ENCODE data around the gene IL12A.

IL12A gene

DNA sequence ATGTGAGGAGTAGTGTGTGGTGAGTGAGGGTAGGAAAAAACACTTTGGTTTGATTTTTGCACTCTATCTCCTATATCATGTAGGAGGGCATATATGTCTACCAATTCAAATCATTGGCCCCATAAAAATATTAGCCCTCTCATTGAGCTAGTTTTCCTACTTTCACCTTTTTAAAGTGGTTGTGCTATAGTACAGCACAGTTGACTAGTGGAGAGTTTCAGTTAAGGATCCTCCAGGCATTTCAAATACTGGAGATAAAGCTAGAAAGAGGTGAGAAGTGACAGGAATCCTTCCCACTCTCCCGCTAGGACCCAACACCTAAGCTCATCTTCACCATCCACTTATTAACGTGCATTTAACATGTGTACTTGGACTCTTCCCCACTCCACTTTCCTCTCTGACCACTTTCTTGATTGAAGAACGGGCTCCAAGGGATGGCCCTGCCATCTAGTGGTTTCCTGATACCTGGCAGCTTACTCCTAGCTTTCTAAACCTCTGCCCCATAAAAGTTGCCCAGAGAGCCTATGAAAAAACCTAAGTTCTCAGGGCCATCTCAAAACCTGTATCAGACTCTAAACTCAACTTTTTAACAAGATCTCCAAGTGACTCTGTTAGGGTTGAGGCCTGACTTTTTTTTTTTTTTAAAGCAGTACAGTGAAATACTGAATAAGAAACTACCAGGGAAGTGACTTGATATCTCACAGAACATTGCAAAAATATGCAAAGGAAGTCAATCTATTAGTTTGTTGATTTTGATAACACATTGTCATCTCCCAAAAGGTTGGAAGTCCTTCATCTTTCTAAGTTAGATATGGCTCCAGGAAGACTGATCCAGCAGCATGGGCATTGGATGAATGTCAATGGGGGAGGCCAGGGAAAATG, 17.9 kb downstream of the IL12A start:
- TF ChIP-seq, protein P1, sequence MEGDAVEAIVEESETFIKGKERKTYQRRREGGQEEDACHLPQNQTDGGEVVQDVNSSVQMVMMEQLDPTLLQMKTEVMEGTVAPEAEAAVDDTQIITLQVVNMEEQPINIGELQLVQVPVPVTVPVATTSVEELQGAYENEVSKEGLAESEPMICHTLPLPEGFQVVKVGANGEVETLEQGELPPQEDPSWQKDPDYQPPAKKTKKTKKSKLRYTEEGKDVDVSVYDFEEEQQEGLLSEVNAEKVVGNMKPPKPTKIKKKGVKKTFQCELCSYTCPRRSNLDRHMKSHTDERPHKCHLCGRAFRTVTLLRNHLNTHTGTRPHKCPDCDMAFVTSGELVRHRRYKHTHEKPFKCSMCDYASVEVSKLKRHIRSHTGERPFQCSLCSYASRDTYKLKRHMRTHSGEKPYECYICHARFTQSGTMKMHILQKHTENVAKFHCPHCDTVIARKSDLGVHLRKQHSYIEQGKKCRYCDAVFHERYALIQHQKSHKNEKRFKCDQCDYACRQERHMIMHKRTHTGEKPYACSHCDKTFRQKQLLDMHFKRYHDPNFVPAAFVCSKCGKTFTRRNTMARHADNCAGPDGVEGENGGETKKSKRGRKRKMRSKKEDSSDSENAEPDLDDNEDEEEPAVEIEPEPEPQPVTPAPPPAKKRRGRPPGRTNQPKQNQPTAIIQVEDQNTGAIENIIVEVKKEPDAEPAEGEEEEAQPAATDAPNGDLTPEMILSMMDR (IDR thresholded peaks at IDR 0.05; ENCODE audit: borderline replicate concordance, control extremely low read depth, extremely low read depth, insufficient read depth, missing control alignments) = peak; percentile 39
- in situ Hi-C loops (cut with MboI; ENCODE audit: low sequenced_read_pairs, unreplicated experiment) = no loop called here
- DNase-seq (ENCODE audit: low spot score) = peak; percentile 58

DNA sequence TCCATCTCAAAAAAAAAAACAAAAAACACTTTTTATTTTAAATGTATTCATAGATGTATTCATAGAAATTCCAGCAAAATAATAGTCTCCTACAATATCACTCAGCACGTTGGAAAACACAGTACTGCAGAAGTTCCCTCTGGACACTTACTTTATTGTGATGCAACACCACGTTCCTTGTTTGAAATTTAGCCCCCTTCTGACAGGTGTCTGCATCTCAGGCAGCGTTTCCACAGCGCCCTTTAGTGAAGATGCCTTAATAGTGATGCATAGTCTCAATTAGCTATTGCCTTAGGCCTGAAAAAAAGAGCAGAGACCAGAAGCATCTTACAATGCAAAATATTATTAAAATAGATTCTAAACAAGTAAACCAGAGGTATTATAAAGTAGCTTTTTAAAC, 20.3 kb downstream of the IL12A start:
- in situ Hi-C loops (cut with MboI; ENCODE audit: low sequenced_read_pairs, unreplicated experiment) = no loop called here
- DNase-seq (ENCODE audit: low spot score) = no peak
- TF ChIP-seq, protein P1 (IDR thresholded peaks at IDR 0.05; ENCODE audit: borderline replicate concordance, control extremely low read depth, extremely low read depth, insufficient read depth, missing control alignments) = no peak

DNA sequence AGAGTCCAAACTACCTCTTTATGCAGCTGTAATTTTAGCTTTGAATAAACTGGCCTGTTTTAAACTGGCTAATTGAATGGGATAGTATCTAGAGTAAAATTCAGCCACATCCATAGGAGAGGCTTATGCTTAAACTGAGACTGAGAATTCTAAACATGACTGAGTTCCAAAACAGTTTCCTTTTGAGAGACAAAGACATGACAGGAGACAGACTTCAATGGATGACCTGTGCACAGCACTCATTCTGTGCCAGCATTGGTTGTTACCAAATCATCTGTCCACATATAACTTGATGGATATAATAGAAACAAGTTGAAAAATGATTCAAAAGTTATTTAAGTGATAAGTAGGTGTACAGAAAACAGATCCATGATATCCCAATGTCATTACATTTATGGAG, 20.9 kb downstream of the IL12A start:
- no peak for DNase-seq (ENCODE audit: low spot score)
- TF ChIP-seq, protein P1 (IDR thresholded peaks at IDR 0.05; ENCODE audit: borderline replicate concordance, control extremely low read depth, extremely low read depth, insufficient read depth, missing control alignments) = no peak
- in situ Hi-C loops (cut with MboI; ENCODE audit: low sequenced_read_pairs, unreplicated experiment) = no loop called here

DNA sequence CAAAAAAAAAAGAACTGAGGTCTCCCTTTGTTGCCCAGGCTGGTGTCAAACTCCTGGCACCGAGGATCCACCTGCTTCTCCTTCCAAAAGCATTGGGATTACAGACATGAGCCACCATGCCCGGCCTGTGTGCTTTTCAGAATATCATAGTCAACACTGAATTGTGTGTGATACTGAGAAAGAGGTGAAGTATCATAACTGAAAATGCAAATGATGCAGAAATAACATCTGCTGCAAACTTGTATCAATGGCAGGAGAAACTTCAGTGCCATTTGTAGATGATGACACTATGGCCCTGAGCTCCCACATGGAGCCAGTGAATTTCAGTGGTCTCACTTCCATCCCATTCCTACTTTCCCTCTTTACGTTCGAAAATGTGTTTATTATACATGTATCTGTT, 21.9 kb downstream of the IL12A start:
- in situ Hi-C loops (cut with MboI; ENCODE audit: low sequenced_read_pairs, unreplicated experiment) = no loop called here
- peak; percentile 59 for DNase-seq (ENCODE audit: low spot score)
- TF ChIP-seq, protein P1 (IDR thresholded peaks at IDR 0.05; ENCODE audit: borderline replicate concordance, control extremely low read depth, extremely low read depth, insufficient read depth, missing control alignments) = no peak

DNA sequence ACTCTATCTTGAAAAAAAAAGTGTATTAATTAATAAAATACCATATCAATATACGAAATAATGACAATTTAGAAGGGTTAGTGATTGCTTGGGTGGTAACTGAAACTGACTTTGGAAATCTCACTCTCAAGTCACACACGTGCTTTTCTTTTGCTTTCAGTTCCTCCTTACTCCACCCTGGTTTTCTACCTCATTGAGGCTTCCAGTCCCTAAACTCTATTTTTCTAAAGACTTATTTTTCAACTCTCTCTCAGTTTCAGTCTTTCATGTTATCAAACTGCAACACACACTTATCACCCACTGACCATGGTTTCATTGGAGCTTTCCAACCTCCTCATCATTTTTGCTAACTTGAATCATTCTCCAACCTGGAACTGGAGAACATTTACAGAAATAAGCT, 23.5 kb downstream of the IL12A start:
- in situ Hi-C loops (cut with MboI; ENCODE audit: low sequenced_read_pairs, unreplicated experiment) = no loop called here
- TF ChIP-seq, protein P1 (IDR thresholded peaks at IDR 0.05; ENCODE audit: borderline replicate concordance, control extremely low read depth, extremely low read depth, insufficient read depth, missing control alignments) = no peak
- peak; percentile 67 for DNase-seq (ENCODE audit: low spot score)

DNA sequence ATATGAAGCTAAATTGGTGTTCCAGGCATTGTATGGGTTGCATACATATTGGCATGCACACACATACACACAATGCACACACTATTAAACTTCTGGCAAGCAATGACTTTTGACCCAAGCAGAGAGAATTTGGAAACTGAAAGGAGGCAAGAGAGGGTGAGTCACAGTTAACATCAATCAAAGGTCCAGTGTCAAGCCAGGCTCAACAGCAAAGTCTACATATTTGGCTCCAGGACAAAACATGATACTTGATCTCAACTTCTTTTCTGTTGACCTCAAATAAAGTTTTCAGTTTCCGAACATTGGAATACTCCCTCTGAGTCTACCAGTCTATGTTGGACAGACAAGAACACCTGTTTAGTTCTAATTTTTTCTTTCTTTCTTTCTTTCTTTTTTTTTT, 28.3 kb downstream of the IL12A start:
- TF ChIP-seq, protein P1 (IDR thresholded peaks at IDR 0.05; ENCODE audit: borderline replicate concordance, control extremely low read depth, extremely low read depth, insufficient read depth, missing control alignments) = no peak
- in situ Hi-C loops (cut with MboI; ENCODE audit: low sequenced_read_pairs, unreplicated experiment) = no loop called here
- DNase-seq (ENCODE audit: low spot score) = no peak
